RPMI7951 (cell line): Measurements from ENCODE around the gene CYLD. TPM values are rescaled to one million over a fixed set of nuclear protein-coding genes. Genes with fewer than 3 reads are reported as not detected.
A peak's percentile ranks its signal among the peaks of the same experiment; 100 is the strongest.

Experiments used
- DNase-seq: peaks from one replicate; pipeline ENCODE4 v3.0.0-alpha.2; 2012; ENCODE audit warnings: low read depth
- total RNA-seq: library from RNA; depleted of rRNA; stranded (reverse); fragments of >200 nt; shearing (Covaris generic); gene quantifications from 2 replicates; pipeline ENCODE4 v1.2.3, GENCODE V29; 2014

Gene CYLD
- total RNA-seq, 1 experiment from 2014 or later, result 39.5 TPM

DNA sequence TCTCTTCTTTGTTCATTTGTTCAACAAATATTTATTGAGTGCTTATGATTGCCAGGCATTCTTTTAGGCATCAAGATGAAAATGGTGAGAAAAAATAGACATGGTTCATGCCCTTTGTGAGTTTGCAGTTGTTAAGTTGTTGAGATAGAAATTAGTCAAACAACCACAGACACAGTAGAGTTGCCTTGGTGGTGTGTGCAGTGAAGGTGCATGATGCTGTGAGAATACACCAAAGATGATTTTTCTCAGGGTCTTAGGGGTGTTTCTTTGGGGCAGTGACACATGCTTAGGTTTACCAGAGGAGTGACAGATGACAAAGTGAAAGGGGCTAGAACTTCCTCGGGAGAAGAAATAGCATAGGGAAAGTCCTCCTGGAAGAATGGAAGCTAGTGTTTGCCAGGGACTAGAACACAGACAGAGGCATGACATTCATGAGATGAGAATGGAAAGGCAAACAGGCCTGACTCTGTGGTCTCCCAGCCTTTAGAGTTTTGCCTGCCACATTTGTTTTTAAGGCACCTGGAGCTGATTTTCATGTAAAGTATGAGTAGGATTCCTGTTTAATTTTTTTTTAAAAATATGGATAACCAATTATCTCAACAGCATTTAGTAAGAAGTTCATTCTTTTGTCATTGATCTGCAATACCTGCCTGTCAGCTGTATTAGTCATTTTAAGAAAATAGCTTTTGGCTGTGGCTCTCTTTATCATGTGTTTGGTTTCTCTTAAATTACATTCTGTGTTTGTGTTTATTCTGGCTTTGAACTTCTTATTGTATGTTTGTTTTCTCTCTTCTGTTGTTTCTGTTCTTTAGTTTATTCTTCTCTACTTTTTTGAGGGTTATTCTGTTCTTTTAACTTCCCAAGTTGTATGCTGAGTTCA, 36.6 kb downstream of the CYLD start:
- DNase-seq, result no peak

DNA sequence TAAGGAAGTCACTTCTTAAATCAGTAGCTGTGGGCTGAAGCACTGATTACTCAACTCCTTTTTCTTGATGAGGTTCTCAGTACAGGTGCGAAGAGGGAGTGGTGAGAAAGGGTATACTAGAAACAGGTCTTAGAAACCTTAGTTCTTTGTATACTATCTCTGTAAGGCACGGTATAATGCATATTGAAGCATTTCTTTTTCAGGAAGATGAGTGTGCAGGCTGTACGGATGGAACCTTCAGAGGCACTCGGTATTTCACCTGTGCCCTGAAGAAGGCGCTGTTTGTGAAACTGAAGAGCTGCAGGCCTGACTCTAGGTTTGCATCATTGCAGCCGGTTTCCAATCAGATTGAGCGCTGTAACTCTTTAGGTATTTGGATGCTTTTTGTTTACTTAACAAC, 39.2 kb downstream of the CYLD start:
- DNase-seq, result no peak

DNA sequence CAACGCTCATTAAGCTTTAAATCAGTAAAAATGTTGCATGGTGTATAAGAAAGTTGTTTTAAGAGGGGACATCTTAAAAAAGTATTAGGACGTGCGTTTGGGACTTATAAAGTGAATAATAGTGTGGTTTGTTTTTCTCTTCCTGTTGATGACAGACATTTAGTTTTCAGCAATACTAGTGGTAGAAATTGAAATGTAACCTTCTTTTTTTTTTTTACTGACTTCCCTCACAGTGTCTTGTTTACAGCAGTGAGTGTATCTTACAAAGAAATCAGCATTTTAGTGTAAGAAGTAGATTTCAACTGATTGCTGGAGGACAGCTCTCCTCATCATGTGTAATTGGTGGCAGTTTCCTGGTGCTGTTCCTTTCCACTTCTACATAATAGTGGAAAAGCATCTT, 39.6 kb downstream of the CYLD start:
- no peak for DNase-seq

DNA sequence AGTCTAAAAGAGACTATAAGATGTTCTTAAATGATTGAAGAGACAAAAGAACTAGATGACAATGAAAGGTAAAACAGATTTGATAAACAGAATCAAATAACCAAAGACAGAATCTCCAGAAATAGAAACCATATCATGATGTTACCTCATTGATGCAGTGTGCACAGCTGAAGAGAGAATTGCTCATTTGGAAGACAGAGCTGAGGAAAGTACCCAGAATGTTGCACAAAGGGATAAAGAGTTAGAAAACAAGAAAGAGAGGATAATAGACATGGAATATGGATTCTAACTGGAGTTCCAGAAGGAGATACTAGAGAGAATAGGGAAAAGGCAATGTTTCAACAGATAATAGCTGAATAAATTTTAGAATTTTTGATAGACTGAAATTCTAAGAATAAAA, 47.9 kb downstream of the CYLD start:
- no peak for DNase-seq

DNA sequence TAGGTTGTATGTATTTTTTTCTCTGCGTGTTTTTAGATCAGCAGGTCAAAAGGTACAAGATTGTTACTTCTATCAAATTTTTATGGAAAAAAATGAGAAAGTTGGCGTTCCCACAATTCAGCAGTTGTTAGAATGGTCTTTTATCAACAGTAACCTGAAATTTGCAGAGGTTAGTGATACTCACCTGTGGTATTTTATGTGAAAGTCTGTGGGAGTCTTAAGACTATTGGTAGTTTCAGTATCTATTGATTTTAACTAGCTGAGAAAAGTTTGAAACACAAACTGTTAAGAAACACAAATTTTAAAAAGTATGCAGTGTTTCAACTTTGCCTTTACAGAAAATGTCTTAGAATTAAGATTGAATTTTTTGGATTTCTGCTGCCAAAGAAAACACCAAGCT, 49.6 kb downstream of the CYLD start:
- DNase-seq, result no peak

DNA sequence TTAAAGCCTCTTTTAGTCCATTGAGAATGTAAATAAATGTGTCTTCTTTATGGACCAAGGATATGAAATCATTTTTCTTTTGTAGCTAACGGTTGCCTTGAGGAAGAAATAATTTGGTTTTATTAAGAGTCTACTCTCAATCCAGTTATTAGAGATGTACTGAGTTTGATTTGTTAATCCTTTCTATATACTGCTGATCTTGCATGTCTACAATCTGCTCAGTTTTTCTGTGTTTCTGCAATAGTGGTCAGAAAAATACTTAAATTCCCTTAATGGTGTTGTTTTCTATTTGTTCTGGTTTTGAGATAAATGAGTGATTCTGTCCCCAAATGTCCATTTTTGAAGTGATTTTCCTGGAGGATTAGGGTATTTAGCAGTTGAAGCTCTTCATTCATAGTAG, 54.9 kb downstream of the CYLD start:
- DNase-seq, result no peak

DNA sequence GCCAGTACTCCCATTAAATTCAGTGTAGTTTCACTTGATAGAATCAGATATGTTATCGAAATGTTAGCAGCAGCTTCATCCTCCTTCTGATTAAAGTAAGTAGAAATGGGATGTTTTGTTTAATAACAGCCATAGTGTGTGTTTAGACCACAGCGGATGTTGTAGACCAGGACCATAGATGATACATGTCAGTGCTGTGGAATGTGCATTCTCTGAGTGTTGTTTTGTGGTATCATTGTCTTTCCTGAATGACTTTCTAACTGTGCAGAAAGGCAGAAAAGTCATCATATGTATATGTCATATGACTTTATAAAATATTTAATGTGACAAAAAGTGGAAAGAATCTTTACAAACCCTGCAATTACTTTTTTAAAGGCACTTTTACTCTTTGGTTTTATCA, 55.6 kb downstream of the CYLD start:
- no peak for DNase-seq

DNA sequence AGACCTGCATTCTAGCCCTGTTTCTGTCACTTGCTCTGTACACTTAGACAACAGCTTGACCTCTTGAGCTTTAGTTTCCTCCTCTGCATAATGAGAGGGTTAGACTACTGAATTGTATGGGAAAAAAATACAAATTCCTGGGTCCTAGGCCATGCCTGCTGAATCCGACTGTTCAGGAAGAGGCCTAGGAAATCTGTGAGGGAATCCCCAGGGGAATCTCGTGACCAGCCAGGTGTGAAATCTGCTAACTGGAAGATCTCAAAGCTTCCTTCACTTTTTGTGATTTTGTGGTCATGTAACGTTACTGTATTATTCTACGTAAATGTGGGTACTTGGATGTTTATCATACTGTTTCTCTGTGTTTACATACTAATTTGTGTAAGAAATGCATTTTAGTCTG, 58.2 kb downstream of the CYLD start:
- no peak for DNase-seq

DNA sequence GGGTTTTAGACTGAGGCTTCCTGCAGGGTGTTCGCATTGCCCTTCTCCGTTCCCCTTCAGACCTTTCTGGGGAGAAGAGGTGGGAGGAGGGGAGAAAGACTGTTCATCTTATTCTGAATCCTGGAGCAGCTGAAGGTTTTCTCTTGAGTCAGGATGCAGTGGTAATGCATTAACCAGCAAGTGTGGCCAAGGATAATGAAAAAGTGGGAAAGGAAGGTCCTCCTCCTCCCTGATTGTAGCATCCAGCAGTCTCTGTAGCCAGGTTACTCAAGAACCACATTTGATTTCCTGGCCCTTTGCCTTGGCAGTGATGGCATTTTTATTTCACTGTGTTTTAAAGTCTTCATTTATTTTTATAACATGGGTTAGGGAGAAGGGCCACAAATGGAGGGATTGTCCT, 59.1 kb downstream of the CYLD start:
- DNase-seq, result no peak

DNA sequence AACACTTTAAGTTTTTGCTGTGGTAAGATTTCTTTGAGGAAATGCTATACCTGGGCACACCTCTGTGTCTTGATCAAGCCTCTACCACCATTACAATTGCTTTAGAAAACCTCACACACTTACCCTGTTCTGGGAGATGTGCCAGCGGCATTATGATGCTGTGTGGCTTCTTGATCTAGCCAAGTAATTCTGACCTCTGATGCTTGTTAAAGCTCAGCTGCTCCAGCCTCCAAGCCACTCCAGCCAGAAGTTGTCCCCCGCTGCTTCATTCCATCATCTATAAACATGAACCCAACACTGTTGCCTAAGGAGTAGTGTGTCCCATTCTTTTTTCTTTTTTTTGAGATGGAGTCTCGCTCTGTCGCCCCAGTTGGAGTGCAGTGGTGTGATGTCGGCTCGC, 60.1 kb downstream of the CYLD start:
- peak; percentile 13 for DNase-seq

DNA sequence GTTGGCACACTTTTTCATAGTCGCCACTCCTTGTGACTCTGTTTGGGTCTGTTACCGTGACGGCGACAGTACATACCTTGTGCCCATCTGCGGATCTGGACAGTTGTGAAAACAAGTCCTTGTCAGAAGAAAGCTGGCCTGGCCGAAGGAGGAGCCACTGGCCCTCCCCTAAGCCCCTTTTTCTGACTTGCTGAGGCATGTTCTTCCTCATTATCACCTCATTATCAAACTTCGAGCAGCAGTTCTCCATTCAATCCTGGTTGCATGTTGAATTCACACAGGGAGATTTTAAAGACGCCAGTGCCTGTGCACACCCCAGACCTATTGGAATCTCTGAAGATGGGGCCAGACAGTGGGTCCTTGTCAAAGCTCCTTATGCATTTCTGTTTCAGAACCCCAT, 61.1 kb downstream of the CYLD start:
- no peak for DNase-seq

DNA sequence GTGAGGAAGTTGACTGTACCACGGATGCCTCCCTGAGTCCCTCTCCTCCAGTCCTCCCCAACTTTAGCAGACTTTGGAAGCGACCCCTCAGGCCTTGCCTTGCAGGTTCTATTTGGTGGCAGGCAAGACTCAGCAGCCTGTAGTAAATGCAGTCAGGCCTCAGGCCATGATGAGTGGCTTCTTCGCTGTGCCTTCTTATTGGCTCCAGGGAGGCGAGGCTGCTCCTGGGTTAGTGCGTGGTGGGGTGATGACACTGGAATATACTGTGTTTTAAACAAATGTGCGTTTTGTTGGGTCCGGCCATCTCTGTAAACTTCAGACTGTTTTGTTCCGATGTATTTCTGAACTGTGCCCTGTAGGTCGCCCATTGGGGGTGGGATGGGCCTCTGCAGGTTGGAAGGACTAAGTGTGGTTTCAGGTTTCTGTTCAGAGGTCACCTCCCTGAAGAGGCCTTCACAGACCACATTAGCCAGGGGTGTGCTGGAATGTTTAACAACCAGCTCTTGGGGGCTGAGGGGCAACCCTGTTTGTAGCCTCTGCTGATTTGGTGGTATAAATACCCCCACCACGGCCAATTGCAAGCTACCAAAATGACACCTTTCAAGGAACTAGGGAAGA, 62.5 kb downstream of the CYLD start:
- DNase-seq, result no peak

DNA sequence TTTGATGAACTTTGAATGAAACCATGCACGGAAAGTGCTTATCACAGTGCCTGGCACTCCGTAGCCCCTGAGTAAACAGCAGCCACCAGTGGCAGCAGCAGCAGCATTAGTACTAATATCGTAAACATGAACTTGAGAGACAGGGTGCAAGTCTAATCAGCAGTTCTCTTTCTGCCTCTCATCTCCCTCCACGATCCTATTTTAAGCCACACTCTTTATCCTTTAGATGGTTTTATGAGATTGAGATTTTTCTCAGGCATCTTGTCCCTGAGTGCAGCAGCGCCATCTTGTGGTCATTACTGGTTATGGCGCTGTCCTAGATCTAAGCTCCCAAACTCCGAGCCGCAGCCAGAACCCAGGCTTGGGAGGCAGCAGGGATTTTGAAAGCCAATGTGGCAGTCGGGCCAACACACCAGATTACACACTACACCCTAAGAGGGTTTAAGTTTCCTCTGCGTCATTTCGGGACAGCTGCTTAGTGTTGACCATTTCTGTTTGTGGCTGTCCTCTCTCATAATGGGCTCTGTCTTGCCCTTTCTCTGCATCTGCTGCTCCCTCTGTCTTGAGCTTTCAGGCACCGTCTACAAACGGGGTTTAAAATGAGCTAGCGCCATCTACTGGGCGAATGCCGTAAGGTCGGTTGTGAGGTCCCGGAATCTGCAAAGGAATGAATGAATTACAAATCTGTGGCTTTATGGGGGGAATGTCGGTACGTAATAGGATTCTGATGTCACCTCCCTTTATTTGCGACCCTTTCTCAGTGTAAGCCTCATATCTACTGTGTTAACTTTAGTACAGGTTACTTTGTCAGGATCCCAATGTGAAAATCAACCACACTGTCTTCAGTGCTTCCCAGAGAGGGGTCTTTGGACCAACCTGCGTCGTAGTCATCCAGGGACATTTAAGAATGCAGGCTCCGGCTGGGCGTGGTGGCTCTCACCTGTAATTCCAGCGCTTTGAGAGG, 64.5 kb downstream of the CYLD start:
- DNase-seq, result peak; percentile 81

DNA sequence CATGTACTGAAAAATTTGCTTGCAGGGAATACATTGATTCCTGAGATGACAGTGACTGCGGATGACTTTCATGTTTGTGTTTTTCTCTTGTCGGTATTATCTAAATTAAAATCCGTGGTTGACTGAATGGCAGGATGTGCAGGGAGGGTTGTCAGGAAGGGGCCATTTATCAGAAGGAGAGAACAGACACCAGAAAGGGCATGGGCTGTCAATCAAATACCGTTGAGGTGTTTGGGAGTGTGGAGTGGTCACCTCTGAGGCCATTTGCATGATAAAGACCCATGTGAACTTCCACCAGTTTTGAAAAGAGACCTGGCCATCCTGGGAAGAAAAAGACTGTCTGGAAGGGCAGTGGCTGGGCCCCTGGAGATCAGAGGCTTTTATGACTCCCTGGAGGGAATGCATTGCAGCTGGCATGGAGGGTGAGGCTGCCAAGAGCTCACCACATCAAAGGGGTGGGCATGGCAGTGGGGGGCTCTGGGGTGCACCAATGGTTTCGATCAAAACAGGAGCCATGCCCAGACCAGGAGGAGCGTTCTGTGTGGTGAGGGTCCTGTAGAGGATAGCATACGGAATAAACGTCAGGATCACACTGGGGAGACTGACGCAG, 67.1 kb downstream of the CYLD start:
- no peak for DNase-seq

DNA sequence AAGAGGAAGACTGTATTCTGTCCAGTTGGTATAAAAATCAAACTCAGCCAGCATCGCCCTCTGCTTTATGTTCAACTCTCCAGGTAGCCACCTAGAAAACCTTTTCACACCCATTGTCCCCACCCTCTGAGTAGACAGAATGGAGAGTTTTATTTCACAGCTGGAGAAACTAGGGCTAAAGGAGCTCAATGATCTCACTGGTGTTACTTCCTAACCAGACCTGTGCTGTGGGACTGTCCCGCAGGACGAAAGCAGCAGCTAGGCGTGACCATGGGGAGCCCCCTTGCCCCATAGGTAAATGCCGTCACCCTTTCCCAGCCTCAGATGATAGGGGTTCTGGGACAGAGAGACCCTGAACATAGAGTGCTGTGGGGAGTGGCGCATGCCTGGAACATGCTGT, 67.7 kb downstream of the CYLD start:
- no peak for DNase-seq

DNA sequence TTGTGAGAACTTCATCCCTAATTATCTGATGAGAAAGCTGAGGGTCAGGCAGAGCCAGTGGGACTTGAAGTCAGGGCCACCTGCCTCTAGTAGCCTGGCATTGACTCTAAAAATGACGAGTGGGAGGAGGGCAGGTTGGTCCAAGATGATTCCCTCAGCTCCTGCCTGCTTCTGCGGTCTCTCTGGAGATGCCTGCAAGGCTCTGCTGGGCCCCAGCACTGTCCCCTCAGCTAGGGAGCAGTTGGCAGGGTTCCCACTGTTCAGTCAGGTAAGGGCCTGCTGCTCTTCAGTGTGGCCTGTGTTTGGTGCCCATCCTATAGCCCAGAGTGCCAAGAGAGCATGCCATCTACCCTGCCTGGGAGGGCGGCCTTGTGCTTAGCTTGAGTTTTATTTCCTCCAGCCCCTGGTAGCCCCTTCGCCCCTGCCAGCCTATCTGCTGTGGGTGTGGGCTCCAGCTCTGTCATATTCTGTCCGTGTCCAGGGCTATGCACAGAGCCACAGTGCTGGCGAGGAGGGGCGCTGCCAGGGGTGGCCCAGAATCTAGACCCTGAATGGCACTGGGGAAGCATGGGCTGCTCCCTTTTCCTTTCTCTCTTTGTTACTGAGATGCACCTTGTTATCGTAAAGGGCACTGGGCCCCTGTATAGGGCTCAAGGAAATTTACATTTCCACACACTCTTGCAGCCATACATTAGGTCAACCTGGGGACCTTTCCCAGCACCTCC, 68.5 kb downstream of the CYLD start:
- DNase-seq, result no peak

DNA sequence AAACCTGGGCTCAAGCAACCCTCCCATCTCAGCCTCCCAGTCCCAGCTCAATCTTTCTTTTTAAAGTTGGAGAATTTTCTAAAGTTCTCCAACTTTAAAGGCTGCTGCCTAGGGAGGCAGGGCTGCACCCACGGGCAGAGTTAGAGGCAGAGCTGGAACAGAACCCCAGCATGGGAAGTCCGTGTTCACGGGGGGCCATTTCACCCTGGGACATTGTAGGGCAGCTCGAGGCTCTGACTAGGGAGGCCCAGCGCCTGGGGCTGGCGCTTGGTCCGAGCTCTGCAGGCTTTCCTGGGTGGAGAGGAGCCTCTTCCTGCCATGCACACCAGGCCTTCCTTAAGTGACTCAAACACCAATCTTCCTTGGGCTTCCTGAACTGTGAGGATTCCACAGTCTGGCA, 70.2 kb downstream of the CYLD start:
- DNase-seq, result no peak

DNA sequence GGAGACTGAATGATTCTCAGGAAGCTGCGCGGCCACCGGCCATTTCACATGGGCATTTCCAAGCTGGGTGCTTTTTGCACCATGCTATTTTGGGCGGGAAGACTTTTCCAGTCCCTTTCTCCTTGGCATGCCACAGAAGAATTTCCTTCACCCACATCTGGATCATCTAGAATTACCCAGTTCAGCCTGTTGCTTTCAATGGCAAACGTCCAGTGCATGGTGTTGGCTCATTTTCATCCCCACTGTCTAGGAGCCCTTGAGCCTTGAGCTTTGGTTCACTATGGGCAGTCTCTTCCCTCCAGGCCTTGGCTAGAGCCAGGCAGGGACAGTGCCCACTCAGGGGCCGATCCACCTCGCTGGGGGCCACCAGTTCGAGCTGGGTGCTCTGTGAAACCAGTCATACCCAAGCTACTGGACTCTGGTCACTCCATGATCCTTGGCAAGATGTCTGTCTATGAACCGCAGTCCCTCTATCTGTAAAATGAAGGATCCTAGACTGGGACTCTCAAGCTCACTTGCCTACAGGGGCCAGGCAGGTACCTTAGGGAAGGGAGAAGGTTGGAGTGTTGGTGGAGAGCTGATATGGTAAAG, 71.1 kb downstream of the CYLD start:
- peak; percentile 63 for DNase-seq

DNA sequence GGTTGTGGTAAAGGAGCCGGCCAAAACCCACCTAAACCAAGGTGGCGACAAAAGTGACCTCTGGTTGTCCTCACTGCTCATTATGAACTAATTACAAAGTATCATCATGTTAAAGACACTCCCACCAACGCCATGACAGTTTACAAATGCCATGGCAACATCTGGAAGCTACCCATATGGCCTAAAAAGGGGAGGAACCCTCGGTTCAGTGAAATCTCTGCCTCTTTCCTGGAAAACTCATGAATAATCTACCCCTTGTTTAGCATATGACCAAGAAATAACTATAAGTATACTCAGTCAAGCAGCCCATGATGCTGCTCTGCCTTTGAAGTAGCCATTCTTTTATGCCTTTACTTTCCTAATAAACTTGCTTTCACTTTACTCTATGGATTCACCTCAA, 72.2 kb downstream of the CYLD start:
- no peak for DNase-seq

DNA sequence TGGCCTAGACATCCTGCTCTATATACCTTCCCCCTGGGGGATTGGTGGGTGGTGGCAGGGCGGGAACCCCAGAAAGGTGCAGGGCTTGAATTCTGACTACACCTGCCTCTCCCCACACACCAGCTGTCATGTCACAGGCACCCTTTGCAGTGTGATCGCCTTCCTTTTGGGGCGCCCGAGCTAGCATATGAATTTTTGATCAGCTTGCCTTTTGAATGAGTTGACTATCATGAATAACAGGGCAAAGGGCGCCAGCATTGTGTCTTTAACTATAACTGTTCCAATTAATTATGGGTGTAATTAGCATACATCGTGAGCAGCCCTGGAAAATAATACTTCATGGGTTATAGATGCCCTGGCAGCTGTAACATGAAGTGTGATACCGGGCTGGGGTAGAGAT, 72.7 kb downstream of the CYLD start:
- DNase-seq, result no peak

DNA sequence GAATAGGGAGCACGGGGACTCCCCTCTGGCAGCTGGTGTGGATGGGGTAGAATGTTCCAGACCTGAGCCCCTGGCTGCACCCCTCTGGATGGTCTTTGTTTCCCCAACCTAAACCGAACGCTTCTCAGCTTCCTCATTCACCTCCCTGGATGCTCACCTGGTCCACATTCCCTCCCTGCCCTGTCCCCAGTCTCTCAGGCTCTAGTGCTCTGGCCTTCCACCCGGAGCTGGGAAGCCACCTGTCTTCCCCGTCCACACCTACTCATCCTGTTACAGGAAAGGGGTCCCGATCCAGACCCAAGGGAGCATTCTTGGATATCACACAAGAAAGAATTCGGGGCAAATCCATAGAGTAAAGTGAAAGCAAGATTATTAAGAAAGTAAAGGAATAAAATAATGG, 73.5 kb downstream of the CYLD start:
- DNase-seq, result no peak
